WTC11 (cell line): ENCODE measurements around the gene INSL3. TPM values are rescaled to one million over a fixed set of nuclear protein-coding genes. Genes with fewer than 3 reads are reported as not detected.

Source experiments
- ATAC-seq: fragments of 200-7000 bp; cut with Tn5 transposase; 2 replicates; pipeline ENCODE4 v1.10.0; 2021; ENCODE audit warnings: mild to moderate bottlenecking, moderate library complexity
- CTCF ChIA-PET: fragments of 300-600 bp; sonication (Branson Sonifier 250); formaldehyde crosslinking; loops from one replicate; lab custom pipeline; 2021; ENCODE audit warnings: antibody characterized with exemption; lab: Charles Lee
- POLR2A ChIA-PET: fragments of 350-600 bp; sonication (Branson Sonifier 250); formaldehyde crosslinking; loops from one replicate; lab custom pipeline; 2021; ENCODE audit warnings: antibody characterized with exemption; lab: Charles Lee
- DNase-seq: peaks from one replicate; pipeline ENCODE4 v3.0.0; 2021; ENCODE audit warnings: low spot score
- H3K27ac Mint-ChIP-seq: 2 replicates; pipeline ENCODE4 v1.8.0; 2021; ENCODE audit warnings: mixed read lengths
- H3K27me3 Mint-ChIP-seq: 2 replicates; pipeline ENCODE4 v1.8.0; 2021; ENCODE audit warnings: low read depth, mild to moderate bottlenecking, moderate library complexity, mixed read lengths
- H3K36me3 Mint-ChIP-seq: 2 replicates; pipeline ENCODE4 v1.8.0; 2021; ENCODE audit warnings: mixed read lengths
- H3K4me1 Mint-ChIP-seq: 2 replicates; pipeline ENCODE4 v1.8.0; 2022; ENCODE audit warnings: mixed read lengths
- H3K4me3 Mint-ChIP-seq: 2 replicates; pipeline ENCODE4 v1.8.0; 2021; ENCODE audit warnings: mild to moderate bottlenecking, moderate library complexity, mixed read lengths
- H3K9me3 Mint-ChIP-seq: 2 replicates; pipeline ENCODE4 v1.8.0; 2021; ENCODE audit warnings: mixed read lengths
- CREB1 ChIP-seq: sonication (generic); formaldehyde crosslinking; IDR thresholded peaks from 2 replicates; pipeline ENCODE4 v1.8.0; 2023; ENCODE audit warnings: mild to moderate bottlenecking, missing genetic modification reagents
- CREM ChIP-seq: sonication (generic); formaldehyde crosslinking; IDR thresholded peaks from 2 replicates; pipeline ENCODE4 v1.8.1; 2022; ENCODE audit warnings: mild to moderate bottlenecking, missing genetic modification reagents, moderate library complexity
- E2F4 ChIP-seq: sonication (generic); formaldehyde crosslinking; IDR thresholded peaks from 2 replicates; pipeline ENCODE4 v1.8.1; 2022; ENCODE audit warnings: low read depth, mild to moderate bottlenecking, moderate library complexity, missing genetic modification reagents, borderline replicate concordance
- ELF4 ChIP-seq: sonication (generic); formaldehyde crosslinking; IDR thresholded peaks from 2 replicates; pipeline ENCODE4 v1.8.1; 2022; ENCODE audit warnings: low read depth, mild to moderate bottlenecking, moderate library complexity, missing genetic modification reagents
- FOXP1 ChIP-seq: sonication (generic); formaldehyde crosslinking; IDR thresholded peaks from 2 replicates; pipeline ENCODE4 v1.8.0; 2022; ENCODE audit warnings: missing genetic modification reagents, mild to moderate bottlenecking, moderate library complexity, borderline replicate concordance
- GABPB1 ChIP-seq: sonication (generic); formaldehyde crosslinking; IDR thresholded peaks from 2 replicates; pipeline ENCODE4 v1.8.1; 2023; ENCODE audit warnings: mild to moderate bottlenecking, missing genetic modification reagents
- GTF2I ChIP-seq: fragments of 250-450 bp; sonication (Bioruptor Pico); conservative IDR thresholded peaks from 2 replicates; pipeline ENCODE4 v1.4.0; 2021; ENCODE audit warnings: mild to moderate bottlenecking
- IRF2 ChIP-seq: sonication (generic); formaldehyde crosslinking; IDR thresholded peaks from 2 replicates; pipeline ENCODE4 v1.8.0; 2022; ENCODE audit warnings: low read depth, missing genetic modification reagents, borderline replicate concordance
- MXD4 ChIP-seq: fragments of 250-450 bp; sonication (Bioruptor Pico); IDR thresholded peaks from 2 replicates; pipeline ENCODE4 v1.8.0; 2021; ENCODE audit warnings: mild to moderate bottlenecking, moderate library complexity, borderline replicate concordance
- MYBL2 ChIP-seq: sonication (generic); formaldehyde crosslinking; IDR thresholded peaks from 2 replicates; pipeline ENCODE4 v1.8.1; 2023; ENCODE audit warnings: mild to moderate bottlenecking, moderate library complexity, missing genetic modification reagents
- PREB ChIP-seq: sonication (generic); formaldehyde crosslinking; IDR thresholded peaks from 2 replicates; pipeline ENCODE4 v1.8.1; 2022; ENCODE audit warnings: mild to moderate bottlenecking, missing genetic modification reagents, moderate library complexity, borderline replicate concordance
- ZNF121 ChIP-seq: sonication (generic); formaldehyde crosslinking; IDR thresholded peaks from 2 replicates; pipeline ENCODE4 v1.8.0; 2023; ENCODE audit warnings: missing genetic modification reagents
- ZNF219 ChIP-seq: sonication (generic); formaldehyde crosslinking; IDR thresholded peaks from 2 replicates; pipeline ENCODE4 v1.8.0; 2023; ENCODE audit warnings: missing genetic modification reagents, mild to moderate bottlenecking, borderline replicate concordance
- ZNF396 ChIP-seq: fragments of 250-450 bp; sonication (Bioruptor Pico); IDR thresholded peaks from 2 replicates; pipeline ENCODE4 v1.8.0; 2021; ENCODE audit warnings: mild to moderate bottlenecking, moderate library complexity, borderline replicate concordance
- total RNA-seq: library from RNA; stranded (reverse); gene quantifications from 3 replicates; pipeline ENCODE4 v1.2.3, GENCODE V29; 2021
- TF ChIP-seq, protein P1 (sequence below): sonication (generic); formaldehyde crosslinking; IDR thresholded peaks from 2 replicates; pipeline ENCODE4 v1.8.0; 2022; ENCODE audit warnings: mild to moderate bottlenecking, missing genetic modification reagents
- TF ChIP-seq, protein P2 (sequence below): fragments of 250-450 bp; sonication (Bioruptor Pico); IDR thresholded peaks from 2 replicates; pipeline ENCODE4 v1.9.0; 2021; ENCODE audit warnings: mild to moderate bottlenecking, borderline replicate concordance
- TF ChIP-seq, protein P3 (sequence below): sonication (generic); formaldehyde crosslinking; IDR thresholded peaks from 2 replicates; pipeline ENCODE4 v1.8.1; 2023; ENCODE audit warnings: mild to moderate bottlenecking, missing genetic modification reagents, moderate library complexity

Gene INSL3
- total RNA-seq, 1 experiment from 2014 or later: 0.79 TPM

DNA sequence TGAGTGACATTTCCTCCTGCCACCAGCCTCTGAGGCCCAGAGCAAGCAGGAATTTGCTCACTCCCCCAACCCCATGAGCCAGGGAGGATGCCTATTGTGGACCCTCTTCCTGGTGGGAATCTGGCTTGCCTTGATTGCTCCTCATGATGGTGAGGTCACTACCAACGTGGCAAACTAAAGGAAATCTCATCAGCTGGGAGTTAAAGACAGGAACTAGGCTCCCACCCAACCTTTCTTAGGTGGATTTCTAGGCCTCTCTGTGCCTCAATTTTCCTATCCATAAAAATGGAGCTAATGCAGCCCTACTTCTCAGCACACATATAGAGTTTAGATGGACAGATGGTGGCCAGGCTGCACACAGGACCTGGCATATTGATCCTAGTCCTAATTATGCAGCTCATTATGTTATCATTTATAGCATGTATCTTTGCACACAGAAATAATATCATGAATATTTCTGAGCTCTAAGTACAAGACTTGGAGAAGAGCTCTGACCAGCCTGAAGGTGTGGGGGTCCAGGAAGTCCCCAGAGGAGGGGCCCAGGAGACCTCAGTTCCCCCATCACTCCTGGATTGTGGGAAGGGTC is 24.4 kb downstream of the INSL3 start:
- peaks cover 10% of the 10 kb centered on the region for H3K4me1 Mint-ChIP-seq
- ATAC-seq: no peak
- no peak overlapping the region for H3K27ac Mint-ChIP-seq
- H3K9me3 Mint-ChIP-seq: no peaks in the 10 kb centered on the region
- no peak overlapping the region for H3K4me3 Mint-ChIP-seq
- H3K27me3 Mint-ChIP-seq: peaks cover 29% of the 10 kb centered on the region
- DNase-seq: no peak
- ChIA-PET POLR2A (no interaction called here), CTCF (interaction anchor here (0.8 to 1.0 kb wide), 2 partner anchors 20 to 63 kb away, joined by 3 to 4 read pairs; partner anchors contain the start of gene RPL18A)
- no peak for TF ChIP-seq ZNF219 (CRISPR knock-in tag)
- no peak for TF ChIP-seq ELF4 (CRISPR knock-in tag)
- 0 out of 2 replicates have a peak, but pooled peaks have one; percentile 63 for TF ChIP-seq GTF2I (CRISPR knock-in tag)
- TF ChIP-seq E2F4 (CRISPR knock-in tag): no peak
- TF ChIP-seq IRF2 (CRISPR knock-in tag): no peak
- no peaks in the 10 kb centered on the region for H3K36me3 Mint-ChIP-seq

- POLR2A ChIA-PET: no interaction called here
- ATAC-seq (no peak), DNase-seq (no peak)
- Mint-ChIP-seq H3K9me3 (no peaks in the 10 kb centered on the region), H3K4me3 (peak overlapping the region; percentile 68), H3K27me3 (peaks cover 29% of the 10 kb centered on the region), H3K27ac (no peak overlapping the region), H3K36me3 (no peaks in the 10 kb centered on the region), H3K4me1 (peaks cover 10% of the 10 kb centered on the region)
- CTCF ChIA-PET: interaction anchor here (0.5 to 1.9 kb wide), 5 partner anchors 19 to 191 kb away, joined by 3 to 6 read pairs (median 4); no protein-coding TSS in a partner anchor
- TF ChIP-seq CREM (no peak), ZNF121 (CRISPR knock-in tag) (peak; percentile 50; the same call in 1 of the 2 replicates)
These were observed 25.1 kb downstream of the INSL3 start for GRCh38 chr19:17796013-17796837.

- Mint-ChIP-seq H3K27me3 (peaks cover 29% of the 10 kb centered on the region), H3K4me1 (peaks cover 10% of the 10 kb centered on the region), H3K27ac (no peak overlapping the region), H3K9me3 (no peaks in the 10 kb centered on the region), H3K36me3 (no peaks in the 10 kb centered on the region), H3K4me3 (peak overlapping the region; percentile 68)
- TF ChIP-seq MYBL2 (CRISPR knock-in tag) (no peak), ZNF396 (no peak), MXD4 (CRISPR knock-in tag) (no peak), GABPB1 (CRISPR knock-in tag) (no peak)
- TF ChIP-seq, protein P1, sequence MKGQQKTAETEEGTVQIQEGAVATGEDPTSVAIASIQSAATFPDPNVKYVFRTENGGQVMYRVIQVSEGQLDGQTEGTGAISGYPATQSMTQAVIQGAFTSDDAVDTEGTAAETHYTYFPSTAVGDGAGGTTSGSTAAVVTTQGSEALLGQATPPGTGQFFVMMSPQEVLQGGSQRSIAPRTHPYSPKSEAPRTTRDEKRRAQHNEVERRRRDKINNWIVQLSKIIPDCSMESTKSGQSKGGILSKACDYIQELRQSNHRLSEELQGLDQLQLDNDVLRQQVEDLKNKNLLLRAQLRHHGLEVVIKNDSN (CRISPR knock-in tag): no peak
- ATAC-seq (no peak), DNase-seq (no peak)
- ChIA-PET CTCF (interaction anchor here (0.6 to 1.9 kb wide), 10 partner anchors 7 to 136 kb away, joined by 3 to 6 read pairs (median 5); partner anchors contain the start of gene RPL18A), POLR2A (interaction anchor here (1.0 kb wide), 1 partner anchor 13 kb away, joined by 3 read pairs; no protein-coding TSS in a partner anchor)
These were observed 25.8 kb downstream of the INSL3 start for GRCh38 chr19:17795495-17795856.

DNA sequence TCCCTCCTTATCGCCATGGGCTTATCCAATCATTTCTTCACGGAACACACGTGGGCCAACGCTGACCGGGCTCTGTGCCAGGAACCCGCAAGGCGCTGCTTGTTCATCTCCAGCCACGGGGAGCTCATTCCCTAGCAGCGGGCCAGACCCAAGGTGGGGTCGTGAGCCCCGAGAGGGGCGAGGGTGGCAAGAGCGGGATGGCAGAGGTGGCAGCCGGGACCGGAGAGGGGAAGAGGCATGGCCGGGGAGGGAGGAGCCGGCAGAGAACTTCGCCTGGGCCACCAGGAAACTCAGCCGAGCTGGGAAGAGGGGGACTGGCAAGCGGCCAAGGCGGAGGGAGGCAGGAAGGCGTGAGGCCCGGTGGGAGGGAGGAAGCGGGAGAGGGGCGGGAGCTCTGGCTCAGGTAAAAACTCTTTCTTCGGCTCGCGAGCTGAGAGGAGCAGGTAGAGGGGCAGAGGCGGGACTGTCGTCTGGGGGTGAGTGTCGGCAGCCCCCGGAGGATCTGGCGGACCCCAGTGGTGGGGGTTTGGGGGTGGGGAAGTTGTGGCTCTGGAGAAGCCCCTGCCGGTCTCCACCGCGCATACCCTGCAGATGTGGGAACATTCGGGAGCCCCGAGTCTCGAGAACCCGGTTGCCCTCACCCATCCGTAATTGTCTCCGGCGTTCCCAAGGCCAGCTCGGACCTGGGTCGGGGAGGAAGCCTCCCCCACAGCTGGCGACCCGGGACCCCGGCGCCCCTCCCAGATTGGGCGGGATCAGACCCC is 26.4 kb downstream of the INSL3 start, which contains the start of gene B3GNT3:
Gene B3GNT3, plus strand, starts transcription at position 408 of the 764 bp plus-strand sequence. CDS start 12,670 bp downstream, outside the sequence.
- Mint-ChIP-seq H3K27ac (no peak within 1 kb of the TSS), H3K27me3 (peaks cover 29% of the 10 kb centered on the region), H3K4me1 (peaks cover 10% of the 10 kb centered on the region), H3K4me3 (peak within 1 kb of the TSS; percentile 68), H3K9me3 (no peaks in the 10 kb centered on the region), H3K36me3 (no peaks in the 10 kb centered on the region)
- CTCF ChIA-PET: interaction anchor here (0.6 to 1.9 kb wide), 12 partner anchors 8 to 137 kb away, joined by 3 to 6 read pairs (median 4); partner anchors contain the start of gene RPL18A
- ATAC-seq (peak; percentile 78), DNase-seq (peak; percentile 75)
- POLR2A ChIA-PET: interaction anchor here (1.0 kb wide), 1 partner anchor 12 kb away, joined by 3 read pairs; no protein-coding TSS in a partner anchor
- peak; percentile 72; the same call in 1 of the 2 replicates for TF ChIP-seq FOXP1
- TF ChIP-seq CREB1 (CRISPR knock-in tag): no peak
- no peak for TF ChIP-seq PREB
- TF ChIP-seq, protein P2, sequence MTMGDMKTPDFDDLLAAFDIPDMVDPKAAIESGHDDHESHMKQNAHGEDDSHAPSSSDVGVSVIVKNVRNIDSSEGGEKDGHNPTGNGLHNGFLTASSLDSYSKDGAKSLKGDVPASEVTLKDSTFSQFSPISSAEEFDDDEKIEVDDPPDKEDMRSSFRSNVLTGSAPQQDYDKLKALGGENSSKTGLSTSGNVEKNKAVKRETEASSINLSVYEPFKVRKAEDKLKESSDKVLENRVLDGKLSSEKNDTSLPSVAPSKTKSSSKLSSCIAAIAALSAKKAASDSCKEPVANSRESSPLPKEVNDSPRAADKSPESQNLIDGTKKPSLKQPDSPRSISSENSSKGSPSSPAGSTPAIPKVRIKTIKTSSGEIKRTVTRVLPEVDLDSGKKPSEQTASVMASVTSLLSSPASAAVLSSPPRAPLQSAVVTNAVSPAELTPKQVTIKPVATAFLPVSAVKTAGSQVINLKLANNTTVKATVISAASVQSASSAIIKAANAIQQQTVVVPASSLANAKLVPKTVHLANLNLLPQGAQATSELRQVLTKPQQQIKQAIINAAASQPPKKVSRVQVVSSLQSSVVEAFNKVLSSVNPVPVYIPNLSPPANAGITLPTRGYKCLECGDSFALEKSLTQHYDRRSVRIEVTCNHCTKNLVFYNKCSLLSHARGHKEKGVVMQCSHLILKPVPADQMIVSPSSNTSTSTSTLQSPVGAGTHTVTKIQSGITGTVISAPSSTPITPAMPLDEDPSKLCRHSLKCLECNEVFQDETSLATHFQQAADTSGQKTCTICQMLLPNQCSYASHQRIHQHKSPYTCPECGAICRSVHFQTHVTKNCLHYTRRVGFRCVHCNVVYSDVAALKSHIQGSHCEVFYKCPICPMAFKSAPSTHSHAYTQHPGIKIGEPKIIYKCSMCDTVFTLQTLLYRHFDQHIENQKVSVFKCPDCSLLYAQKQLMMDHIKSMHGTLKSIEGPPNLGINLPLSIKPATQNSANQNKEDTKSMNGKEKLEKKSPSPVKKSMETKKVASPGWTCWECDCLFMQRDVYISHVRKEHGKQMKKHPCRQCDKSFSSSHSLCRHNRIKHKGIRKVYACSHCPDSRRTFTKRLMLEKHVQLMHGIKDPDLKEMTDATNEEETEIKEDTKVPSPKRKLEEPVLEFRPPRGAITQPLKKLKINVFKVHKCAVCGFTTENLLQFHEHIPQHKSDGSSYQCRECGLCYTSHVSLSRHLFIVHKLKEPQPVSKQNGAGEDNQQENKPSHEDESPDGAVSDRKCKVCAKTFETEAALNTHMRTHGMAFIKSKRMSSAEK: no peak
- TF ChIP-seq, protein P3, sequence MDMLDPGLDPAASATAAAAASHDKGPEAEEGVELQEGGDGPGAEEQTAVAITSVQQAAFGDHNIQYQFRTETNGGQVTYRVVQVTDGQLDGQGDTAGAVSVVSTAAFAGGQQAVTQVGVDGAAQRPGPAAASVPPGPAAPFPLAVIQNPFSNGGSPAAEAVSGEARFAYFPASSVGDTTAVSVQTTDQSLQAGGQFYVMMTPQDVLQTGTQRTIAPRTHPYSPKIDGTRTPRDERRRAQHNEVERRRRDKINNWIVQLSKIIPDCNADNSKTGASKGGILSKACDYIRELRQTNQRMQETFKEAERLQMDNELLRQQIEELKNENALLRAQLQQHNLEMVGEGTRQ (CRISPR knock-in tag): peak; percentile 20; the same call in 1 of the 2 replicates
